Activated CD4-positive, alpha-beta T cell treated with anti-CD3 and anti-CD28 coated beads for 48 hours (primary cell): ENCODE results near the gene OLIG1.

Source experiments
- DNase-seq: peaks from one replicate; pipeline ENCODE4 v3.0.0-alpha.2; 2020

The OLIG1 gene

GRCh38 chr21:33031152-33031911, 38.6 kb upstream of the OLIG1 start:
- DNase-seq: no peak

- DNase-seq: no peak
These were observed 37.4 kb upstream of the OLIG1 start for GRCh38 chr21:33032434-33033047.

GRCh38 chr21:33033094-33033951, 36.6 kb upstream of the OLIG1 start:
- DNase-seq: no peak

GRCh38 chr21:33033961-33034413, 36.0 kb upstream of the OLIG1 start:
- DNase-seq: no peak

- DNase-seq: no peak
These were observed 34.8 kb upstream of the OLIG1 start for GRCh38 chr21:33035147-33035546.

GRCh38 chr21:33036430-33037162, 33.3 kb upstream of the OLIG1 start:
- DNase-seq: no peak

GRCh38 chr21:33037501-33037900, 32.4 kb upstream of the OLIG1 start:
- no peak for DNase-seq

GRCh38 chr21:33039536-33039935, 30.4 kb upstream of the OLIG1 start:
- DNase-seq: no peak

- no peak for DNase-seq
These were observed 29.7 kb upstream of the OLIG1 start for GRCh38 chr21:33040215-33040614.

GRCh38 chr21:33041981-33042380, 28.0 kb upstream of the OLIG1 start:
- DNase-seq: no peak

GRCh38 chr21:33042812-33043211, 27.1 kb upstream of the OLIG1 start:
- no peak for DNase-seq

GRCh38 chr21:33046455-33046854, 23.5 kb upstream of the OLIG1 start:
- no peak for DNase-seq

- no peak for DNase-seq
These were observed 22.7 kb upstream of the OLIG1 start for GRCh38 chr21:33047231-33047630.

GRCh38 chr21:33051925-33052324, 18.0 kb upstream of the OLIG1 start:
- no peak for DNase-seq

GRCh38 chr21:33053951-33054350, 16.0 kb upstream of the OLIG1 start:
- no peak for DNase-seq

- DNase-seq: no peak
These were observed 13.9 kb upstream of the OLIG1 start for GRCh38 chr21:33055991-33056390.

- no peak for DNase-seq
These were observed 12.5 kb upstream of the OLIG1 start for GRCh38 chr21:33057385-33057940.

- DNase-seq: no peak
These were observed 11.4 kb upstream of the OLIG1 start for GRCh38 chr21:33058527-33058926.

- no peak for DNase-seq
These were observed 11.0 kb upstream of the OLIG1 start for GRCh38 chr21:33058957-33059356.

- DNase-seq: no peak
These were observed 10.5 kb upstream of the OLIG1 start for GRCh38 chr21:33059380-33059841.

- DNase-seq: no peak
These were observed 8.7 kb upstream of the OLIG1 start for GRCh38 chr21:33061233-33061632.

- DNase-seq: no peak
These were observed 6.5 kb upstream of the OLIG1 start for GRCh38 chr21:33063375-33063883.
